ENCODE results near the gene NAV2. TPM values are rescaled to one million over a fixed set of nuclear protein-coding genes. Genes with fewer than 3 reads are reported as not detected.

The NAV2 gene
- total RNA-seq, 1 experiment from 2014 or later: 22.7 TPM

GRCh38 chr11:19973136-19973635 lies 260.5 kb downstream of the NAV2 start:
- POLR2A ChIA-PET: no interaction called here

GRCh38 chr11:19974886-19975285 lies 262.2 kb downstream of the NAV2 start:
- POLR2A ChIA-PET: no interaction called here
- H3K4me3 ChIP-seq (ENCODE audit: low read depth in 2 of 2, low read length in 2 of 2): no peak overlapping the region
- BruUV-seq (replicated peaks): no TSS peak
- H3K36me3 ChIP-seq (ENCODE audit: control insufficient read depth, insufficient read depth, low read length): no peaks in the 10 kb centered on the region
- H3K4me1 ChIP-seq (ENCODE audit: control insufficient read depth, insufficient read depth, low read length): no peaks in the 10 kb centered on the region; the same call in 1 of the 2 replicates
- H3K27me3 ChIP-seq (ENCODE audit: control insufficient read depth, insufficient read depth, low read length): no peaks in the 10 kb centered on the region
- intact Hi-C loops (cut with micrococcal nuclease; ENCODE audit: unreplicated experiment): no loop called here
- in situ Hi-C loops (cut with HindIII; ENCODE audit: low pct_unique_long_range_greater_than_20kb, low sequenced_read_pairs): no loop called here
- CTCF ChIA-PET: no interaction called here
- TF ChIP-seq REST (IDR thresholded peaks at IDR 0.05; ENCODE audit: insufficient read depth in 1 of 2, low read depth in 2 of 2, low read length in 1 of 2) (no peak), TCF7L2 (IDR thresholded peaks at IDR 0.05; ENCODE audit: low read depth, low read length) (no peak)
- H3K27ac ChIP-seq (ENCODE audit: low read length): no peak overlapping the region
- H3K9me3 ChIP-seq (ENCODE audit: control insufficient read depth, insufficient read depth, low read depth, low read length): no peaks in the 10 kb centered on the region
- ATAC-seq: no peak
- DNase-seq (ENCODE audit: low read depth, low spot score): no peak

More at GRCh38 chr11:19973136-19973635, 260.5 kb downstream of the NAV2 start:
- H3K36me3 ChIP-seq (ENCODE audit: control insufficient read depth, insufficient read depth, low read length): no peaks in the 10 kb centered on the region
- TF ChIP-seq SIN3A (IDR thresholded peaks at IDR 0.05; ENCODE audit: borderline replicate concordance, insufficient read depth, low read depth, low read length): no peak
- no peak for TF ChIP-seq TCF7L2 (IDR thresholded peaks at IDR 0.05; ENCODE audit: low read depth, low read length)
- no peak for TF ChIP-seq REST (IDR thresholded peaks at IDR 0.05; ENCODE audit: insufficient read depth in 1 of 2, low read depth in 2 of 2, low read length in 1 of 2)
- no peak for TF ChIP-seq POLR2AphosphoS5 (IDR thresholded peaks at IDR 0.05; ENCODE audit: low read depth, low read length)
- TF ChIP-seq, protein P1, sequence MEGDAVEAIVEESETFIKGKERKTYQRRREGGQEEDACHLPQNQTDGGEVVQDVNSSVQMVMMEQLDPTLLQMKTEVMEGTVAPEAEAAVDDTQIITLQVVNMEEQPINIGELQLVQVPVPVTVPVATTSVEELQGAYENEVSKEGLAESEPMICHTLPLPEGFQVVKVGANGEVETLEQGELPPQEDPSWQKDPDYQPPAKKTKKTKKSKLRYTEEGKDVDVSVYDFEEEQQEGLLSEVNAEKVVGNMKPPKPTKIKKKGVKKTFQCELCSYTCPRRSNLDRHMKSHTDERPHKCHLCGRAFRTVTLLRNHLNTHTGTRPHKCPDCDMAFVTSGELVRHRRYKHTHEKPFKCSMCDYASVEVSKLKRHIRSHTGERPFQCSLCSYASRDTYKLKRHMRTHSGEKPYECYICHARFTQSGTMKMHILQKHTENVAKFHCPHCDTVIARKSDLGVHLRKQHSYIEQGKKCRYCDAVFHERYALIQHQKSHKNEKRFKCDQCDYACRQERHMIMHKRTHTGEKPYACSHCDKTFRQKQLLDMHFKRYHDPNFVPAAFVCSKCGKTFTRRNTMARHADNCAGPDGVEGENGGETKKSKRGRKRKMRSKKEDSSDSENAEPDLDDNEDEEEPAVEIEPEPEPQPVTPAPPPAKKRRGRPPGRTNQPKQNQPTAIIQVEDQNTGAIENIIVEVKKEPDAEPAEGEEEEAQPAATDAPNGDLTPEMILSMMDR (IDR thresholded peaks at IDR 0.05): no peak
- intact Hi-C loops (cut with micrococcal nuclease; ENCODE audit: unreplicated experiment): no loop called here
- no peaks in the 10 kb centered on the region for H3K9me3 ChIP-seq (ENCODE audit: control insufficient read depth, insufficient read depth, low read depth, low read length)
- ATAC-seq (no peak), DNase-seq (ENCODE audit: low read depth, low spot score) (no peak)
- H3K27me3 ChIP-seq (ENCODE audit: control insufficient read depth, insufficient read depth, low read length): no peaks in the 10 kb centered on the region
- CTCF ChIA-PET: no interaction called here
- no peaks in the 10 kb centered on the region for H3K4me1 ChIP-seq (ENCODE audit: control insufficient read depth, insufficient read depth, low read length)
- in situ Hi-C loops (cut with HindIII; ENCODE audit: low pct_unique_long_range_greater_than_20kb, low sequenced_read_pairs): no loop called here
- H3K4me3 ChIP-seq (ENCODE audit: low read depth in 2 of 2, low read length in 2 of 2): no peak overlapping the region
- BruUV-seq (replicated peaks): no TSS peak
- H3K27ac ChIP-seq (ENCODE audit: low read length): no peak overlapping the region
